Lung microvascular endothelial cell (primary cell): ENCODE measurements around the gene KIZ. TPM values are rescaled to one million over a fixed set of nuclear protein-coding genes. Genes with fewer than 3 reads are reported as not detected.
A peak's percentile ranks its signal among the peaks of the same experiment; 100 is the strongest.
"Not testable (repeated sequence)": the region's sequence is repeated elsewhere in the genome, so short reads cannot be mapped to it uniquely, and the experiment has no call there.

ENCODE experiments used
- DNase-seq, 2 donors: peaks; one replicate each; pipeline versions ENCODE4 v3.0.0 to v3.0.0-alpha.2; 2010; ENCODE audit warnings: low read depth in 2 of 2
- total RNA-seq: library from RNA; depleted of rRNA; stranded (reverse); fragments of >200 nt; gene quantifications from 2 replicates; pipeline ENCODE4 v1.2.1, GENCODE V29; 2014

Gene KIZ
- total RNA-seq, 1 donor from 2014 or later = 4.0 TPM

DNA sequence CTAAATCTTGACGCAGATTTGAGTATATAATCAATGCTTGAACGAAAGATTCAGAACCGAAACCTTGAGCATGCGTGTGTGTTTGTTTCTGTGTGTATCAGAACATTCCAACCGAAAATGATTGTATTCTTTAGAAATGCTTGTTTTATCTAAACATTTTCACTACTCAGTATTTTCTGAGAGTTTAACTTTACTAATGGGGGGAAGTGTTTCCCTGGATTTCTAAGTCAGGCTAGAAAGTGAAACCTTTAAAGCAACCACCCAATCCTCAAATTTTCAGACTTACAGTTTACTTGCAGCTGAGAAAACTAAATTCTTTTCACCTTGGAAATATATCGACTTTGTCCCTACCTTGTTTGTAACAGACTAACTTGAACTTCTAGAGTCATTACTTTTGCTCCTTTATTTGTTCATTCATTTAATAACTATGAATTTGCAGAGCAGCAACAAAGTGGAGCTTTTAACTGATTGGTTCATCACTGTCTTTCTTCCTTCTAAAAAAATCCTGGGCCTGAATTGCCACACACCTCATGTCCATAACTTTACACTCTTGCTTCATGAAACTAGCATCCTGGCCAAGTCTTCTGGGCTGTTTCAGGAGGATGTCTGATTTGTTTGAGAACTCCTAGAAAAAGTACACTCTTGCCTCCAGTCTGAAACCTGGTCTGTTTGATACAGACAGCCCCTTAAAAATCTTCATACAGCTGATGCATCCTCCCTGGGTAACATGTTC is 99.5 kb downstream of the KIZ start:
- DNase-seq = no peak

DNA sequence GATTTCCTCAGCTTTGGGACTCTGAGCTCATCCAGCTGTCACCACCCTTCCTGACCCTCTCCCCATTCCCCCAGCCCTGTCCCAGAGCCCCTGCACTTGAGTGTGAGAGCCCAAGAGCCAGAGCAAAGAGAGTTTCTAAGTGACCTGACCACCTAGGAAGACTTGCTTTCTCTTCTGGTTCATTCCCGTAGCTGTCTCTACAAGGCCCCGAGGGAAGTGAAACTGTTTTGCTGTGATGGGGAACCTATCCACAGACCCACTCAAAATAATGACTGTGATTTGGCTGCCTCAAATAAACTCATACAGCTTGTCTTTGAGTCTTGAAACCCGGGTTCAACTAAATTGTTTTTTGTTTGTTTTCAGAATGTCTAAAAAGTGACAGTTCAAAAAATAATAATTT is 102.6 kb downstream of the KIZ start:
- DNase-seq = no peak

DNA sequence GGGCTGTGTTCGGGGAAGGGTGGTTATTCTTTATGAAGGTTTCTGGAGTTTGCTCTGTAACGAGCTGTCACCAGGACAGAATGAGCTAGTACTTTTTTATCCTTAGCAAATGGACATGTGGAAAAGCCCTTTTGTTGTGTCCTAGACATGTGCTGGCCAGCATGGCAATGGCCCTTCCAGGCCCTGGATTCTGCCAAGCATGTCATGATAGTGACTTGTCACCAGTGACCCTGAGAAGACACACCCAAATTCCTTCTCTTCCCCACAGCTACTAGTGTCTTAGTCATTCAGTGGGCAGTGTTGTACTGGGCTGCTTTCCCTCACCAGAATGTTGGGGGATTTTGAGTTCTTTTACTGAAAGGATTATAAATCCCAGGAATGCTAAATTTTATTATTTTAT is 103.3 kb downstream of the KIZ start:
- no peak for DNase-seq

DNA sequence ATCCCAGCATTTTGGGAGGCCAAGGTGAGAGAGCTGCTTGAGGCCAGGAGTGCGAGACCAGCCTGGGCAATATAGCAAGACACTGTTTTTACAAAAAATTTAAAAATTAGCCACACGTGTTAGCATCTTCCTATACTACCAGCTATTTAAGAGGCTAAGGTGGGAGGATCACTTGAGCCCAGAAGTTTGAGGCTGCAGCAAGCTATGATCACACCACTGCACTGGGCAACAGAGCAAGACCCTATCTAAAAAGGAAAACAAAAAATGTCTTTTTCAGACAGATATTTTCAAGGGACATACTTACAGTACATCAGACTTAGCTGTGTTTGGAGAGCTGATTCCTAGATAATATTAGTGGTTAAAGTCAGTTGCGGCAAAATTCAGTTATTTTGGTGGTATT is 104.3 kb downstream of the KIZ start:
- DNase-seq = no peak

DNA sequence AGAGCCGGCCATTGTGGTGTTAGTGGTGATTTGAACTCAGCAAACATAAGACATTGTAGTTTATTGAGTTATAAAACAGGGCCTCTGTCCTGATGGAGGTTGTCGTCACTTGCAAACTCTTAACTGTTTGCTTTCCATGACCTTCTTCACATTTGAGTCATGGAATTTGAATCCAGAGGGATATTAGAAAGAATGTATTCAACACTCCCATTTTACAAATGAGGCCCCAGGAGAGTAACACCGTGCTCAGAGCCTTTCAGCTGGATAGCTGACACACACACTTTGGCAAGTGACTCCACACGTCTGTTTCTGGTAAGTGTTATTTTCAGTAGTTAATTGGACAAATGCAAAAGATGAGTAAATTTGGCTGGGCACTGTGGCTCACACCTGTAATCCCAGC is 104.8 kb downstream of the KIZ start:
- DNase-seq = no peak

DNA sequence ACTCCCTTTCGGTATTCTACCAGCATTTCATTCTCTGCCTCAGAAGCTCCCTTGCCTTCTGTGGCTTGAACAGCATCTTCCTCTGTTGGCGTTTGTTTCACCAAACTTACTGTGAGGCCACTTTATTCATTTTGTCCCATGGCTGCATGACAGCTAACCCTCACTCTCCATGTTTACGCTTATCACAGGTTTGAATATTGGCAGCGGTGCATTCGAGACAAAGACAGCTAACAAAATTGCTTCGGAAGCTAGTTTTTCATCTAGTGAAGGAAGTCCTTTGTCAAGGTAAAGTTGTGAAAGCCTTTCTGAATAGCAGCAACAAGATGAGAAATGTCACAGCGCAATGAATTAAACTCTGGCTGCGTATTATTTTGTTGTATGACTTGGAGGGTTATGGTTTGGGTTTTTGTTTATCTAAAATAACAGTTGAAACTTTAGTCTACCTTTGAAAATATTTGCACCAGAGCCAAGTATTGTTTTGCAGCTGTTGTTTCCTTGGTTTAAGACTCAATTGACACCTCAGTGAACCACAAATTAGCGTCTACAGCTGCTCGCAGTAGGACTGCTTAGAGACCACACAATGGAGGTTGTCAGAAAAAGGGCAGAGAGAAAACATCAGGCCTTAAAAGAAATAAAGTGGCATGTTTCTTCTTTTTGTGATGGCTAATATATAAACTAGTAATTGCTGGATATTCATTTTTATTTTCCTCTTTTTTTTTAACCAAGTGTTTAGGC is 106.8 kb downstream of the KIZ start:
- DNase-seq = no peak

DNA sequence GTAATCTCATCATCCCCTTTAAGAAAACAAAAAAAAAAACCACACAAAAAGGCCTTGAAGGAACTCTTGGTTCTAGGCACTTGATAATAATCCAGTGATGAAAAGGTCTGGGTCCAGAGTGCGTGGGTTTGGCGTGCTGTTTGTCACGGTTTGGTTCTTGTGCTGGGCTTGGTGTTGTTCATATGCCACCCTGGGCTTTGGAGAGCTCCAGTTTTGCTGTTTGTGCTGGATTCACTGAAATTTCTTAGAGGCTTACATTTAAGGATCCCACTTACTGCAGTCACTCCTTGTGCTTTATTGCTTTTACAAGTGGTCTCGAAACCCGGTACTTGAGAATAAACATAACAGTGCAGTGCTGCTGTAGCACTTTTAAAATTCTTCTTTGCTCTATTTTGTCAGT is 108.4 kb downstream of the KIZ start:
- DNase-seq = no peak

DNA sequence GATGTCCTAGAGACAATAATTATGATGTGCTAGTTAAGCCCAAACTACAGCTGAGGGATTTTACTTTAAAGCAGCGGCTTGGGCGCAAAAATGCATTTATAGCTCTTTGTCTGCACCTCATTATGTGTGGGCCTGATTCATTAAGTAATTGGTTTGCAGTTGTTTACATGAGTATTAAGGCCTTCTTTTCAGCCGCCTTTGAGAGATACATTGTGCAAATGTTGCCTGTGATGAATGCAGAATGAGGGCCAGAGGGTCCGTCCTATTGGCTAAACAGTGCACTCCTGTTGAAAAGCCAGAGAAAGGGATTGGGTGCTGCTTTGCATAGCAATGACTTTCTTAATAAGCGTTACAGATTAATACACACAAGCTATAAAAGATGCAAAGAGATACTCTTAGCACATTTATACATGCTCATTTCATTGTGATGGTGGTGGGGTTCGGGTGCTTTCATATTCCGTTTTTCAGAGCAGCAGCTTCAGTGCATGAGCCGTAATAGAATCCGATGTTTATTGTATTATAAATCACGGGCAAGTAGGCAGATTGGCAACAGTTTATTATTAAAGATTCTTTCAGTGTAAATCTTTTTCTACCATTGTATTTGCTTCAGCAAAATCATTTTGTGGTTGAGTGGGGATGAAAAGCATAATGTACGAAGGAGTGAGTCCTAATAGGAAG is 109.1 kb downstream of the KIZ start:
- no peak for DNase-seq

DNA sequence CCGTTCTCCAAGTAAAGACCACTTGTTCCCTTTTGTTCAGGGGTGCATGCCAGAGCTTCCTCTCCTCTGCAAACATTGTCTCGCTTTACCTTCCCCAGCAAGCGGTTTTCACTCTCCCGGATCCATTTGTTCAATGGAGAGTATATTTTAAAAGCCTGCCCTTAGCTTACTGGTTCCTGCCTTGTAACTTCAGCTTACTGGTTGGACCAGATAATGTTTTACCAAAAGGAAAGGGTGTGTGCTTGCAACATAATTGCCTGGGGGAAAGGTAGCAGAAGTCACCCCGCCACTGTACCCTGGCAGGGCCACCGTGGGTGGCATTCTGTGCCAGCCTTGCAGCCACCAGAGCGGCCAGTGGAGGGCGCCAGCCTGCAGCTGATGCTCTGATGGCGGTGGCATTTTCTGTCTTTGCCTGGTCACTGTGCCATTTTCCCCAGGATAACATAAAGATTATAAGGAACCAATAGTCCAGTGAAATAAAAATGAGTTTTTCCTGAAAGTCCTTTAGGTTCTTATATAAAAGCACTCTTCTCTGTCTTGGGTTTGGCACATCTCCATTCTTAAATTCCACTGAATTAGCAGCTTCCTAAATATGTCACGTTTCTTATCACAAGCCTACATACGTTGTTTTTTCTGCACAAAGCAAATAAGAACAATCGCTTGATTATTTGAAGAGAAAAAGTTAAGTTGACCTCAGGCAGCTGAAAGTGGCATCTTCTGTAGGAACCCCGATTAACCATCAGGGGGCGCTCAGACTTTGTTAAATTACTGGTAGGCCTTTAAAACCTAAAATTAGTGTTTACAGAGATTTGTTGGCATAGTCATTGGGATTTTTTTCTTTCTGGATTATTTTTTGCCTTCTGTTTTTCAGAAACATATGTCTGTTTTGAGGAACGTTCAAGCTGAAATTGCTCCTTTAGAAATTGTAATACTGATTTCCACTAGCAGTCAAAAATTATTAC is 109.9 kb downstream of the KIZ start:
- peak; percentile 71 to 81 for DNase-seq

DNA sequence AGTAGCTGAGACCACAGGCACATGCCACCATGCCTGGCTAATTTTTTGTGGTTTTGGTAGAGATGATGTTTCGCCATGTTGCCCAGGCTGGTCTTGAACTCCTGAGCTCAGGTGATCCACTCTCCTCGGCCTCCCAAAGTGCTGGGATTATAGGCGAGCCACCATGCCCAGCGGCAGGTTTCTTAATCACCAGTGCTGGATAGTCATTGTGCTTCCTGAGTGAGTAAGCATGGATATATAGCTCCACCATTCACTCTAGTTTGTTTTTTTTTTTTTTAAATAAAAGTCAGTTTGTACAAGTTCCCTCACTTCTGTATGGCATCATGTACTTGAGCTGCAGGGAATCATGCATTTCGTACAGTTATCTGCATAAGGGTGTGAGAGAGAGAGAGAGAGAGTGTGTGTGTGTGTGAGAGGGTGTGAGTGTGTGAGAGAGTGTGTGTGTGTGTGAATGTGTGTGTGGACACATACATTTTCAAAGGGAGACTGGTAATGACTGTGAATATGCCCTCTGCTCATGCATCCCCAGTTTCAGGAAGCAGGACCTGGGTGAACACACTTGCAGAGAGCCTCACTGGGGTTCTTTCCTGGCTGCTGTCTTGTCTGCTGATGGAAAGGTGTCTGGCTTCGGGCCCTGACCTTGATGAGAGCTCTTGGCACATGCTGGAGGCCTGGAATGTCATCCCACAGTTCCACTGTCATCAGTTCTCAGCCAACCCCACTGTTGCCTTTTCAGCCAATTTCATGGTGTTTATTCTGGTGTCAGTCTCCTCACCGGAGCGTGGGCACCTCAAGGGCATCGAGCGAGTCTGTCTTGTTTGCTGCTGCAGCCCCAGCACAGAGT is 112.3 kb downstream of the KIZ start:
- peak; percentile 14 to 47 for DNase-seq

DNA sequence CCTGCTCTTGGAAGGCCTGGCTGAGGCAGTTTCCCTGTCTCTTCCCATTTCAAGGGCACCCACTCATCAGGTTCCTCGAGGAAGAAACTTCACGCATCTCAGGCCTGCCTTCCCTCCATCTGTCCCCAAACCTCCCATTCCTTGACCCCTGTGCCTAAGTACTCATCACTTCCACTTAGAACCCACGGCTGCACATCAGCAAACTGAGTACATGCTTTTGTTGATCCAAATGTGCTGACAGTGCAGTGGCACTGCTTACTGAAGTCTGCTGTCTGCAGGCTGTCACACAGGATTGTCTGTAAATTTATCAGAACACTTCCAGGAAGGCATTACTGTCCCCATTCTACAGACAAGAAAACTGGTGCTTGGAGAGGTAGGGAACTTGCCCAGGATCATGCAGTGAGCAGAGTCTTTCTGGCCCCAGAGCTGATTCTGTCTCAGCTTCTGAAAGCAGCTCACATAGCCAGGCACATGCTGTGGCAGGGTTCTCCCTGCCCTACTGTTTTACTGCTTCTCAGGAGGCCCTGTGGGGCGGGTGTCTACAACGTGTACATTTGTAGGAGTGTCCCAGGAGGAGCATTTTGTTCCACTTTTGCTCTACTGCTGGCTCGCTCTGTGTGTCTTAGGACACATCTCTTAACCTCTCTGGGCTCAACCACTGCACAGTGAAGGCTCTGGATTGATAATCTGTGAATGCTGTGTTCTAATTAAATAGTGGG is 113.1 kb downstream of the KIZ start:
- DNase-seq = no peak

DNA sequence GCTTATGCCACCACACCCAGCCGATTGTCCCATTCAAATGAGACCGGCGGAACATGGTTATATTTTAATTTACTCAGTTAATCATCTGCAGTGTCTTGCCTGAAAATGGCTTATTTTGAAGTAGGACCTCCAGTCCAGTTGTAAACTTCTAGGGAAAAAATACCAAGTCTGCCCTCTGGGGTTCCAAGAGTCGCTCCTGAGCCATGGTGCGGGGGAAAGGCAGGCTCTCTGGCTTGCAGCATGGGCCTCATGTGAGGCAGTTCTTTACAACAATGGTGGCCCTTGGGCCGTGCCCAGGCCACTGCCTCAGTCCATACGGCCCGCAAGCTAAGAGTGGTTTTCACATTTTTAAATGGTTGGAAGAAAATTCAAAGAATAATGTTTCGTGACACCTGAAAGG is 114.5 kb downstream of the KIZ start:
- DNase-seq = no peak

DNA sequence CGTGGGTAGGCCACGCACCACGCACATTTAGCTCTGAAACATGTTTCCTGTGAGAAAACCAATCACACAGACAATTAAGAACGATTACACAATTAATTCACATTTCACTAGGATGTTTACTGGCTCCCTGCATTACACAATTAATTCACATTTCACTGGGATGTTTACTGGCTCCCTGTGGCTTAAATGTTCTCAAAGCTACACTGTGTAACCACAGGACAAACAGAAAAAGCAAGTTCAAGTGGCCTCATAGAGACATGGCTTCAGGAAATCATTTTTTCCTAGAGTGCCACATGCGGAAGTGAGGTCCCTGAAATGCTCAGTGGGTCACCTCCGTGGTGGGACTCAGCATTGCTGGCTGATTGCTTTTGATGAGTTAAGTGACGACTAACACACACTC is 115.5 kb downstream of the KIZ start:
- DNase-seq = no peak

DNA sequence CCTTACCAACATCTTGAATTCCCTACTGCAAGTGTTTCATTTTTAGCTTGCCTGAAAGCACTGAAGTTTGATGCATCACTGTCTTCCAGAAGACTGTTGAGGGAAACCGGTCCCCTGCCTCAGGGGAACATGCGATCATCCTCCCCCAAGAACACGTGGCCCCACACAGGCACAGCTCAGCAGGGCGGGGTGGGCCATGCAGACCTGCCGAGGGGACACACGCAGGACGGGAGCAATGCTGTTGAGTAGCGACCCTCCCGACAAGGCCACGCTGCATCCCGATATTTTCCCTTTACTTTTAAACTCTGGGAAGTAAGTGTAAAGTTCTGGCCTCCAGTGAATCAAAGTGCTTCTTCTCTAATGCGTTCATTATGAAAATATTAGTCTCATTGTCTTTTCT is 117.9 kb downstream of the KIZ start:
- DNase-seq = no peak

DNA sequence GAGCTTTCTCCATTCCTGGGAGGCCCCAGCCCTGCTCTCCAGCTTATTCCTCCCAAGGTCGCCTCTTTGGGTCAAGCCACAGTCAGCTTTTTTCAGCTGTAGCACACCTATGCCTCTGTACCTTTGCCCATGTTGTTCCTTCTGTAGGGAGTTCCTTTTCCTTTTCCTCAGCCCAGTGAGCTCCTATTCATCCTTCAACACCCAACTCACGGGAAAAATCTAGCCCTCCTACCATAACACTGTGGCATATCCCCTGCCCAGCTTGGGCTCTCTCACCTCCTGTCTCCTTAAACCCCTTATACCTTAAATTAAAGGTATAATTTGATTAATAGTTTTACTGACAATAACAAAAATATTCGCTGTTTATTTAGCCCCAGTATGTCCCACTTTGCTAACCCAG is 118.9 kb downstream of the KIZ start:
- no peak for DNase-seq

DNA sequence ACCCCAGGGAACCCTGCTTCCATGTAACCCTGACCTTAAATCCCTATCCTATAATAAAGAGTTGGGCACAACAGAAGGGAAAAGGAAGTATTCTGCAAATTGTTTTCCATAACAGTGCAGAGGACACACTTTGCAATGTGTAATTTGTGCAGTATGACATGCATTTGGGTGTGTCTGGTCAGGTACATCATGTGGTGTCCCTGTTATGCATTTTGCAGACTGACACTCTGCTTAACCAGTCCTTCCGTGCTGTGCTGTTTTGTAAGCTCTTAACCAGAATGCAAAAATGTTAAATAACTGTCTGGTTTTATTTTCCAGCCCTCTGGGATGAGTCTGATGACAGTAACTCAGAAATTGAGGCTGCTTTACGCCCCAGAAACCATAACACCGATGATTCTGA is 120.3 kb downstream of the KIZ start:
- no peak for DNase-seq

DNA sequence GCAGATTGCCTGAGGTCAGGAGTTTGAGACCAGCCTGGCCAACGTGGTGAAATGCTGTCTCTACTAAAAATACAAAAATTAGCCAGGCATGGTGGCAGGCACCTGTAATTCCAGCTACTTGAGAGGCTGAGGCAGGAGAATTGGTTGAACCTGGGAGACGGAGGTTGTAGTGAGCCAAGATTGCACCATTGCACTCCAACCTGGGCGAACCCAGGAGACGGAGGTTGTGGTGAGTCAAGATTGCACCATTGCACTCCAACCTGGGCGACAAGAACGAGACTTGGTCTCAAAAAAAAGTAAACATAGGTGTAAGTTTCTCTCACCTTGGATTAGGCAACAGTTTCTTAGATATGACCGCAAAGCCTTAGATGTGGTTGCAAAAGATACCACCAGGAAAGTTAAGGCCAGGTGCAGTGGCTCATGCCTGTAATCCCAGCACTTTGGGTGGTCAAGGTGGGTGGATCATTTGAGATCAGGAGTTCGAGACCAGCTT is 121.8 kb downstream of the KIZ start:
- not testable (repeated sequence) for DNase-seq

DNA sequence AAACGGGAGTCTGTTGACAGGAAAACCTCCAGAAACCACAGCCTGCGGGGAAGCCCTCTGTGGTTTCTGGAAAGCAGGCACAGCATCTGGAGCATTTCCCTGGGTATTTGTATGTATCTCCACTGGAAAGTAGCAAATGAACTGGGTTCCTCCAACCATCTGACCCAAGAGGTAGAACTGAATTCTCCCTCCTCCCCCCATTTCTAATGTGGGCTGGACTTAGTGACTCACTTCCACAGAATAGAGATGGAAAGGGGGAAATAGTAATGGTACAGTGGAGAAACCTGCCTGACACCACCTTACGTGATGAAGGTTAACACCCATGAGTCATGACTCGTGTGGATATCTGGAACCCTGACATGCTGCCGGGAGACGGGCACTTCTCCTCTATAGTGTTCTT is 125.4 kb downstream of the KIZ start:
- DNase-seq = no peak

DNA sequence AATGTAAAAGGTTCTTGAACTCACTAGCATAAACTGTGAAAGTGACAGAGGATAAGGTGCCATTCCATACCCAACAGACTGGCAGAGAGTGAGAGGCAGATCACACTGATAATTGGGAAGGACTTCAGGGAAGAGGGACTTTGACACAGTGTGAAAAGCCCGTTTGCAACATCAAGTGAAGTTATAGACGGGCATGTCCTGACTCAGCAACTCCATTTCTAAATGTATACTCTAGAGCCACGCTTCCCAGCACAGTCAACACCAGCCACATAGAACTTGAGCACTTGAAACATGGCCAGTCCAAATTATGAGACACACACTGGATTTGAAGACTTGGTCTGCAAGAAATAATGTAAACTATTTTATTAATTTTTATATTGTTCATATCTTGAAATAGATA is 131.3 kb downstream of the KIZ start:
- no peak for DNase-seq

DNA sequence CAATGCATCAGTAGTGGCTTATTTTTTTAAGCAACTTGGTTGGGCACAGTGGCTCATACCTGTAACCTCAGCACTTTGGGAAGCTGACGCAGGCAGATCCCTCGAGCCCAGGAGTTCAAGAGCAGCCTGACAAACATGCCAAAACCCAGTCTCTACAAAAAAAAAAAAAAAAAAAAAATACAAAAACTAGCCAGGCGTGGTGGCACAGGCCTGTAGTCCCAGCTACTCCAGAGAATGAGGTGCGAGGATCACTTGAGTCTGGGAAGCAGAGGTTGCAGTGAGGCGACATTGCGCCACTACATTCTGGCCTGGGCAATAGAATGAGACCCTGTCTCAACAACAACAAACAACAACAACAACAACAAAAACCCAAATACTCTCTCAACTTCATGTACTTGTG is 132.5 kb downstream of the KIZ start:
- no peak for DNase-seq
